Midbrain (tissue), 1 donor: ENCODE measurements around the gene MYO1E.
"Not testable (repeated sequence)": the region's sequence is repeated elsewhere in the genome, so short reads cannot be mapped to it uniquely, and the experiment has no call there.

Source experiments
- DNase-seq: peaks from one replicate; lab custom pipeline; 2025; lab: John Stamatoyannopoulos, UW

Gene MYO1E

GRCh38 chr15:59127255-59127654 lies 245.4 kb downstream of the MYO1E start:
- DNase-seq: not testable (repeated sequence)

- not testable (repeated sequence) for DNase-seq
Measured at GRCh38 chr15:59125683-59126082, 247.0 kb downstream of the MYO1E start.

GRCh38 chr15:59124261-59124660 lies 248.4 kb downstream of the MYO1E start:
- no peak for DNase-seq

- no peak for DNase-seq
Measured at GRCh38 chr15:59120937-59121336, 251.7 kb downstream of the MYO1E start.

GRCh38 chr15:59119625-59120024 lies 253.0 kb downstream of the MYO1E start:
- no peak for DNase-seq

- DNase-seq: no peak
Measured at GRCh38 chr15:59116771-59117170, 255.9 kb downstream of the MYO1E start.

GRCh38 chr15:59116141-59116540 lies 256.5 kb downstream of the MYO1E start:
- DNase-seq: no peak

- no peak for DNase-seq
Measured at GRCh38 chr15:59115047-59115446, 257.6 kb downstream of the MYO1E start.

GRCh38 chr15:59111251-59111650 lies 261.4 kb downstream of the MYO1E start:
- no peak for DNase-seq

GRCh38 chr15:59105854-59106253 lies 266.8 kb downstream of the MYO1E start:
- no peak for DNase-seq

- peak; percentile 91 for DNase-seq
Measured at GRCh38 chr15:59104912-59105732, 267.5 kb downstream of the MYO1E start, which contains the start of gene CCNB2. Gene CCNB2 (plus strand): TSS chr15:59105146. CDS start chr15:59105269, 123 bp downstream.

- no peak for DNase-seq
Measured at GRCh38 chr15:59104602-59104911, 268.1 kb downstream of the MYO1E start.

- DNase-seq: no peak
Measured at GRCh38 chr15:59099162-59099685, 273.4 kb downstream of the MYO1E start.

- DNase-seq: no peak
Measured at GRCh38 chr15:59096429-59096828, 276.2 kb downstream of the MYO1E start.

- DNase-seq: no peak
Measured at GRCh38 chr15:59094077-59094476, 278.6 kb downstream of the MYO1E start.

GRCh38 chr15:59087731-59088130 lies 284.9 kb downstream of the MYO1E start:
- no peak for DNase-seq
